Measurements from ENCODE around the gene TUBG1.

Gene TUBG1

DNA sequence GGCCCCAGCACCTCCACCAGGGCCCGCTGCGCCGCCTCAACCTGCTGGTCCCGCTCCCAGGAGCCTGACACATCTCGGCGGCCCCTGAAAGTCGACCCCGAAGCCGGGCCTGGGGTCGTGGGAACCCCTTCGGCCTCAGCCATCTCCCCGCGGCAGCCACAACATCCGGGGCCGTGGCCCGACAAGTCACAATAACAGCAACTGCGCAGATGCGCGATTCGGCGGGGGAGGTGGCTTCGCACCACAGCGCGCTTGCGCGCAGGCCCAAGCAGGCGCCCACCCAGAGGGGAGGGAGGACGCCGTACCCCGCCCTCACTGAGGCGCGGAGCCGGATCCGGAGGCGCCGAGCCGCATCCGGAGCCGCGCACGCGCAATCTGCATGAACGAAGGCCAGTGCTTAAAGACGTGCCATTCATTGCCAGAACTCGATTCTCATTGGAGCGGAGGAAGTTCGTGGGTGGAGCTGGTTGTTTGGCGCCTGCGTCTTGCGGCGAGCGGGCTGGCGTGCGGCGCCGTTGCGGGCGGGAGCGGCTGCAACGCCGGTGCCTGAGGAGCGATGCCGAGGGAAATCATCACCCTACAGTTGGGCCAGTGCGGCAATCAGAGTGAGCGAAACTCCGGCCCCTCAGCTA lies at the start of gene TUBG1, which contains the start of gene RETREG3:
TUBG1 (plus strand) TSS at position 502 of the 632 bp plus-strand sequence; CDS start at position 557, 55 bp downstream.
RETREG3 (minus strand) TSS at position 193 of the 632 bp plus-strand sequence; CDS start at position 143, 50 bp downstream.
- peaks cover 36% of the 10 kb centered on the region for H3K4me1 ChIP-seq (ENCODE audit: control insufficient read depth, low read length)
- peak within 1 kb of the TSS; percentile 54 for H3K27ac ChIP-seq (ENCODE audit: low read depth, low read length)
- H3F3A ChIP-seq (ENCODE audit: control insufficient read depth, insufficient read depth) = peaks cover 2% of the 10 kb centered on the region; the same call in 1 of the 2 replicates
- H3K9me3 ChIP-seq (ENCODE audit: control insufficient read depth, insufficient read depth, low read length) = no peaks in the 10 kb centered on the region
- H3K4me3 ChIP-seq (ENCODE audit: low read length) = peak within 1 kb of the TSS; percentile 91
- H4K20me1 ChIP-seq (ENCODE audit: control insufficient read depth, insufficient read depth, low read depth, low read length) = no peaks in the 10 kb centered on the region
- peaks cover 41% of the 10 kb centered on the region for H3K36me3 ChIP-seq (ENCODE audit: control insufficient read depth, low read length)
- H3K27me3 ChIP-seq (ENCODE audit: control insufficient read depth, low read length) = no peaks in the 10 kb centered on the region
- H3K9me2 ChIP-seq (replicated peaks; ENCODE audit: control insufficient read depth, low read length) = no peaks in the 10 kb centered on the region
- TF ChIP-seq, protein P1, sequence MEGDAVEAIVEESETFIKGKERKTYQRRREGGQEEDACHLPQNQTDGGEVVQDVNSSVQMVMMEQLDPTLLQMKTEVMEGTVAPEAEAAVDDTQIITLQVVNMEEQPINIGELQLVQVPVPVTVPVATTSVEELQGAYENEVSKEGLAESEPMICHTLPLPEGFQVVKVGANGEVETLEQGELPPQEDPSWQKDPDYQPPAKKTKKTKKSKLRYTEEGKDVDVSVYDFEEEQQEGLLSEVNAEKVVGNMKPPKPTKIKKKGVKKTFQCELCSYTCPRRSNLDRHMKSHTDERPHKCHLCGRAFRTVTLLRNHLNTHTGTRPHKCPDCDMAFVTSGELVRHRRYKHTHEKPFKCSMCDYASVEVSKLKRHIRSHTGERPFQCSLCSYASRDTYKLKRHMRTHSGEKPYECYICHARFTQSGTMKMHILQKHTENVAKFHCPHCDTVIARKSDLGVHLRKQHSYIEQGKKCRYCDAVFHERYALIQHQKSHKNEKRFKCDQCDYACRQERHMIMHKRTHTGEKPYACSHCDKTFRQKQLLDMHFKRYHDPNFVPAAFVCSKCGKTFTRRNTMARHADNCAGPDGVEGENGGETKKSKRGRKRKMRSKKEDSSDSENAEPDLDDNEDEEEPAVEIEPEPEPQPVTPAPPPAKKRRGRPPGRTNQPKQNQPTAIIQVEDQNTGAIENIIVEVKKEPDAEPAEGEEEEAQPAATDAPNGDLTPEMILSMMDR (IDR thresholded peaks at IDR 0.05; ENCODE audit: low read depth, low read length, poor library complexity, severe bottlenecking) = no peak
- no peak for TF ChIP-seq EZH2phosphoT487 (IDR thresholded peaks at IDR 0.05; ENCODE audit: borderline replicate concordance, low read length)
- H3K4me2 ChIP-seq (ENCODE audit: low read length) = peak within 1 kb of the TSS; percentile 81
- peaks cover 60% of the 10 kb centered on the region for H3K79me2 ChIP-seq (ENCODE audit: control insufficient read depth, low read length)

GRCh38 chr17:42560246-42560645 lies 49.2 kb upstream of the TUBG1 start:
- no peaks in the 10 kb centered on the region for H3K9me3 ChIP-seq (ENCODE audit: control insufficient read depth, insufficient read depth, low read length)
- H3K27me3 ChIP-seq (ENCODE audit: control insufficient read depth, low read length) = no peaks in the 10 kb centered on the region
- H3K79me2 ChIP-seq (ENCODE audit: control insufficient read depth, low read length) = peaks cover 33% of the 10 kb centered on the region
- H3F3A ChIP-seq (ENCODE audit: control insufficient read depth, insufficient read depth) = no peaks in the 10 kb centered on the region
- TF ChIP-seq, protein P1 (IDR thresholded peaks at IDR 0.05; ENCODE audit: low read depth, low read length, poor library complexity, severe bottlenecking) = no peak
- no peak for TF ChIP-seq EZH2phosphoT487 (IDR thresholded peaks at IDR 0.05; ENCODE audit: borderline replicate concordance, low read length)
- H3K36me3 ChIP-seq (ENCODE audit: control insufficient read depth, low read length) = peaks cover 31% of the 10 kb centered on the region
- no peaks in the 10 kb centered on the region for H4K20me1 ChIP-seq (ENCODE audit: control insufficient read depth, insufficient read depth, low read depth, low read length)
- H3K4me3 ChIP-seq (ENCODE audit: low read length) = no peak overlapping the region
- no peaks in the 10 kb centered on the region for H3K9me2 ChIP-seq (replicated peaks; ENCODE audit: control insufficient read depth, low read length)
- H3K4me2 ChIP-seq (ENCODE audit: low read length) = no peak overlapping the region
- H3K4me1 ChIP-seq (ENCODE audit: control insufficient read depth, low read length) = peaks cover 29% of the 10 kb centered on the region
- H3K27ac ChIP-seq (ENCODE audit: low read depth, low read length) = no peak overlapping the region

GRCh38 chr17:42561897-42562387 lies 47.5 kb upstream of the TUBG1 start, which contains the start of gene COASY:
COASY (plus strand) TSS chr17:42562148; CDS start chr17:42562623, 475 bp downstream.
- H3K36me3 ChIP-seq (ENCODE audit: control insufficient read depth, low read length) = peaks cover 46% of the 10 kb centered on the region
- peaks cover 38% of the 10 kb centered on the region for H3K79me2 ChIP-seq (ENCODE audit: control insufficient read depth, low read length)
- H3K4me3 ChIP-seq (ENCODE audit: low read length) = peak within 1 kb of the TSS; percentile 88
- H3K4me2 ChIP-seq (ENCODE audit: low read length) = peak within 1 kb of the TSS; percentile 73
- peaks cover 27% of the 10 kb centered on the region for H3K4me1 ChIP-seq (ENCODE audit: control insufficient read depth, low read length)
- no peaks in the 10 kb centered on the region for H3K9me2 ChIP-seq (replicated peaks; ENCODE audit: control insufficient read depth, low read length)
- H3F3A ChIP-seq (ENCODE audit: control insufficient read depth, insufficient read depth) = peaks cover 4% of the 10 kb centered on the region; the same call in 1 of the 2 replicates
- no peaks in the 10 kb centered on the region for H4K20me1 ChIP-seq (ENCODE audit: control insufficient read depth, insufficient read depth, low read depth, low read length)
- no peaks in the 10 kb centered on the region for H3K27me3 ChIP-seq (ENCODE audit: control insufficient read depth, low read length)
- TF ChIP-seq EZH2phosphoT487 (IDR thresholded peaks at IDR 0.05; ENCODE audit: borderline replicate concordance, low read length) = no peak
- TF ChIP-seq, protein P1 (IDR thresholded peaks at IDR 0.05; ENCODE audit: low read depth, low read length, poor library complexity, severe bottlenecking) = no peak
- H3K9me3 ChIP-seq (ENCODE audit: control insufficient read depth, insufficient read depth, low read length) = no peaks in the 10 kb centered on the region
- peak within 1 kb of the TSS; percentile 58 for H3K27ac ChIP-seq (ENCODE audit: low read depth, low read length)

All from DOHH2 (cell line).